Psoas muscle (tissue), 8 donors: Measurements from ENCODE around the gene PLD3. TPM values are rescaled to one million over a fixed set of nuclear protein-coding genes. Genes with fewer than 3 reads are reported as not detected.
"Not testable (repeated sequence)": the region's sequence is repeated elsewhere in the genome, so short reads cannot be mapped to it uniquely, and the experiment has no call there.

ENCODE experiments used
- ATAC-seq, 4 donors: fragments of 200-7000 bp; cut with Tn5 transposase; one replicate each; pipeline ENCODE4 v1.9.1; 2020; ENCODE audit warnings: moderate library complexity in 3 of 4, mild to moderate bottlenecking in 2 of 4
- DNase-seq, 2 donors: peaks; one replicate each; pipeline ENCODE4 v3.0.0-alpha.2; 2020
- H3K27ac ChIP-seq: fragments of 200-600 bp; one replicate; pipeline ENCODE4 v1.8.0; 2022
- H3K27me3 ChIP-seq, 3 donors: fragments of 200-600 bp in 1 of 3; one replicate each; pipeline versions ENCODE4 v1.6.1 to v1.8.0; 2013 to 2022; ENCODE audit warnings: low read length in 2 of 3, mild to moderate bottlenecking in 2 of 3, moderate library complexity in 1 of 3; ENCODE audit not compliant: insufficient read depth in 3 of 3
- H3K36me3 ChIP-seq, 2 donors: fragments of 200-600 bp in 1 of 2; one replicate each; pipeline versions ENCODE4 v1.6.1 to v1.8.0; 2013 to 2022; ENCODE audit warnings: low read depth in 1 of 2, mild to moderate bottlenecking in 1 of 2, moderate library complexity in 1 of 2; ENCODE audit not compliant: insufficient read depth in 1 of 2
- H3K4me1 ChIP-seq: fragments of 200-600 bp; one replicate; pipeline ENCODE4 v1.8.0; 2022
- H3K4me3 ChIP-seq: fragments of 200-600 bp; one replicate; pipeline ENCODE4 v1.8.0; 2022; ENCODE audit warnings: mild to moderate bottlenecking
- H3K9me3 ChIP-seq: fragments of 200-600 bp; one replicate; pipeline ENCODE4 v1.8.0; 2022
- CTCF ChIP-seq: fragments of 200-600 bp; IDR thresholded peaks from one replicate; pipeline ENCODE4 v1.8.0; 2022; ENCODE audit warnings: antibody characterized with exemption
- WGBS, 3 donors: extraction: QIAGEN DNeasy Blood & Tissue Kit; methylation state at CpG; one replicate each; pipeline versions ENCODE4 v1.1.6 to v1.1.7; 2013; 5-methylcytosine and 5-hydroxymethylcytosine counted together
- intact Hi-C, 2 donors: fragments of 100-400 bp; cut with DNase I; formaldehyde crosslinking; loops; one replicate each; pipeline versions ENCODE4 v1.11.0 to v1.14.2; 2022
- polyA plus RNA-seq, 3 donors: library from polyadenylated mRNA; stranded (reverse); fragments of 200-250 nt; gene quantifications; one replicate each; pipeline ENCODE4 v1.2.3, GENCODE V29; 2013
- total RNA-seq, 4 donors: library from RNA; stranded (reverse); fragmentation: NEBNext Ultra II Directional in 2 of 4; extraction: Animal tissue kit (Norgen Biotek cat#: 25700) in 2 of 4; gene quantifications; one replicate each; pipeline versions ENCODE4 v1.2.1 to v1.2.4, GENCODE V29; 2021 to 2023
- donor health status: healthy with polysubstance abuse.
- donor health status: DM: no; HTN: no; CAD: no; lungs with moderate emphysema.
- donor health status: Bipolar disorder and iron deficiency.
- donor health status: healthy.
- donor health status: DM: yes; HTN: yes; CAD: no.
- donor health status: DM: no; HTN: no; CAD: no.
- donor health status: DM: no; HTN: no; CAD: no.
- donor health status: DM: yes; HTN: yes; CAD: no.

Gene PLD3
- total and polyA plus RNA-seq, 7 donors, result 60.2 to 116 (median 84.2) TPM

DNA sequence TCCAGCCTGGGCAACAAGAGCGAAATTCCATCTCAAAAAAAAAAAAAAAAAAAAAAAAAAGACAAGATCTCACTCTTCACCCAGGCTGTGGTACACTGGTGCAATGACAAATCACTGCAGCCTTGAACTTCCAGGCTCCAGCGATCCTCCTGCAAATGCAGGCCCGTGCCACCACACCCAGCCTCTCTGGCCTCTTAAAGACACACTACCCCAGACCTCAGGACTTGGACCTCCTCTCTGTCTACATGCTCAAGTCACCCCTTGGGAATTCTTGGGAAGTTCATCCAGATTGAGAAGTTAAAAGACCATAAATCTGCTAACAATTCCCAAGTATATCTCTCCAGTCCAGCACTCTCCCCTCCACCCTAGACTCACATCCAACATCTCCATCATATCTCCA is 52.1 kb downstream of the PLD3 start:
- H3K36me3 ChIP-seq, result no peaks in the 10 kb centered on the region
- no peaks in the 10 kb centered on the region for H3K27me3 ChIP-seq
- H3K27ac ChIP-seq, result no peak overlapping the region
- no peaks in the 10 kb centered on the region for H3K4me1 ChIP-seq
- TF ChIP-seq CTCF, result no peak
- DNase-seq, result no peak
- no peak overlapping the region for H3K4me3 ChIP-seq
- no peak for ATAC-seq
- H3K9me3 ChIP-seq, result no peaks in the 10 kb centered on the region
- WGBS, 3 donors, result 40 to 71% (median 58%) methylated on average over 2 to 3 of the region's 3 CpGs
- intact Hi-C loops, result loop anchor here in 1 of 2 donors (5.0 kb wide), 2 partner anchors 33 to 127 kb away; no protein-coding TSS in a partner anchor

DNA sequence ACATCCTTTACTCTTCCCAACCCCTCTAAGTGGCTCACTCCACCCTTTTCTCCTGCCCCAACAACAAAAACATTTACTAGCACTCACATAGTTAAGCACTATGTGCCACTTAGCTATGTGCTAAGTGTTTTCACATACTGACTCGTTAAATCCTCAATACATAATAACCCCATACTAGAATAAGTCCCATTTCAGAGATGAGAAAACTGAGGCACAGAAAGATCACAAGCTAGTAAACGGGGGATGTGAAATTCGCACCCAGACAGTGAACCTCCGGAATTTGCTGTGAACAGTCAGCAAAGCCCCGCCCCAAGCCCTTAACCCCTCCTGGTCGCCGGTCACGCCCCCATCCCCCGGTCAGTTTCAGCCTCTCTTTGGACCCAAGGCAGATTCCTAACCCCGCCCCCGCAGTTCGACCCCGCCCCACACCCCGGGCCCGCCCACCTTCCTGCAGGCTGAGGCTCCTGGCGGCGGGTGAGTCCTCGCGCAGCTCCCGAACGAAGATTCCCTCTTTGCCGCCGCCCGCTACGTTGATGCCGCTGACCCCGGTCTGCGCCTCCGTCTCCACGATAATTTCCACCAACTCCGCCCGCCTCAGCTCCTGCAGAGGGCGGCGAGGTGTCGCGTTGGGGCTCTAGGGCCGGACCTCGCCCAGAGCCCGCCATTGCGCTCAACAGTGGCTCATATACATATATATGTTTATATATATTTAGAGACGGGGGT is 54.9 kb downstream of the PLD3 start:
- 0 to 1% (median 1%) methylated on average over 39 to 41 of the region's 41 CpGs for WGBS, 3 donors
- ATAC-seq (peak; percentile 77 to 84 (median 82)), DNase-seq (peak; percentile 91 to 92)
- H3K27ac ChIP-seq, result peak overlapping the region; percentile 80
- no peaks in the 10 kb centered on the region for H3K36me3 ChIP-seq
- no peaks in the 10 kb centered on the region for H3K9me3 ChIP-seq
- intact Hi-C loops, result loop anchor here in 1 of 2 donors (5.0 kb wide), 2 partner anchors 36 to 124 kb away; no protein-coding TSS in a partner anchor
- no peak for TF ChIP-seq CTCF
- peak overlapping the region; percentile 70 for H3K4me3 ChIP-seq
- no peaks in the 10 kb centered on the region for H3K27me3 ChIP-seq
- no peaks in the 10 kb centered on the region for H3K4me1 ChIP-seq

DNA sequence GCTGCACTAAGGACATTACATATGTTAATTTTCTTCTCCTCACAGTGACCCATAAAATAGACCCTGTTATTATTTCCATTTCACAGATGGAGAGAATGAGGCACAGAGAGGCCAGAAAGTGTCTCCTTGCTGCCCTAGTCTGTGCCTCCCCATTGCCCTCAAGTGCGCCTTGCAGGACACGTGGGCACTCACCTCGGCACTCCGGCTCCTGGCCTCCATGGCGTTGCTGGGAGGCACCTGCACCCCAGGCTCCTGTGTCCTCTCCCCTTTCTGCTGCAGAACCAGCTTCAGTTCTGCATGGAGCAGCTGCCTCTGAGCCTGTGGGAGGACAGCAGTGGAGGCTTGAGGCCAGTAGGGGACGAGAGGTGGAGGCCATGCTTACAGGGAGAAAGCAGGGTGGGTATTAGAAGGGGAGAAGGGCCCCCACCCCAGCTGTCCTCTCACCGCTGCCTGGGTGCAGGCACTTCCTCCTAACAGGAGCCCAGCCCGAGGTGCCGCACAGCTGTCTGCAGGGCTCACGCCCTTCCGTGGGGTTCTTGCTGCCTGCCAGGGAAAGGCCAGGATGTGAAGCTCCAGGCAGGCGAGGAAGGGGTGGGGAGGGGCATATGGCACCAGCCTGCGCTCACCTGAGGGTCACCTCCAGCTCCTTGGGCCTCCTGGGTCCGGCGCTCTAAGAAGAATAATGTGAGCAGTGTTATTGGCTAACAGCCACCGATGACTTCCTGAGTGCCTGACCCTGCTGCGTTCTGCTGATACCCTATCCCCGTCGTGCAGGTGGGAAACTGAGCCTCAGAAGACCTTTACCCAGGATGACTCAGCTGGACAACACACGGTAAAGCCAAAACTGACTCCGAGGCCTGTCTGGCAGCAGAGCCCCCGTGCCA is 59.5 kb downstream of the PLD3 start:
- no peak for TF ChIP-seq CTCF
- Histone ChIP-seq H3K9me3 (no peaks in the 10 kb centered on the region), H3K36me3 (no peaks in the 10 kb centered on the region), H3K27me3 (no peaks in the 10 kb centered on the region), H3K4me1 (peaks cover 17% of the 10 kb centered on the region), H3K4me3 (no peak overlapping the region), H3K27ac (no peak overlapping the region)
- intact Hi-C loops, result no loop called here
- WGBS, 3 donors, result 48 to 58% (median 53%) methylated on average over 22 of the region's 22 CpGs
- no peak for DNase-seq
- no peak for ATAC-seq

- H3K27me3 ChIP-seq, H3K9me3 ChIP-seq, DNase-seq, H3K4me3 ChIP-seq, ATAC-seq, intact Hi-C loops, H3K36me3 ChIP-seq, H3K27ac ChIP-seq: not testable (repeated sequence)
- 74 to 89% (median 76%) methylated on average over 8 of the region's 8 CpGs for WGBS, 3 donors
- H3K4me1 ChIP-seq, result peaks cover 17% of the 10 kb centered on the region
Observed at GRCh38 chr19:40408598-40408925, 60.1 kb downstream of the PLD3 start.

DNA sequence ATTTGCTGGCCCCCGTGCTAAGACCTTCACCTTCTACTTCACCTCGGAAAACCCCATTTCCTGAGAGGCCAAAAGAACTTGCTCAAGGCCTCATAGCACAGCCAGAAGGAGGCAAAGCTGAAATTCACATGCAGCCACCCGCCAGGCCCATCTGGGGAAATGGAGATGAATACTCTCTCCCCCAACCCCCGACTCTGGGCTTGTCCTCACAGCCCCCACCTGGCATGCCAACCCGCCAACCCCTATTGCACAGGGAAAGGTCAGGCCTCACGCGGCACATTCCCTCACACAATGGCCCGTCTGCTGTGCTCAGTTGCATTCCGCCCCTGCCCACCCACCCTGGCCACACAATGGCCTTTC is 61.5 kb downstream of the PLD3 start:
- Histone ChIP-seq H3K9me3 (no peaks in the 10 kb centered on the region), H3K36me3 (no peaks in the 10 kb centered on the region), H3K4me1 (peaks cover 20% of the 10 kb centered on the region), H3K27me3 (no peaks in the 10 kb centered on the region), H3K27ac (peak overlapping the region; percentile 92), H3K4me3 (no peak overlapping the region)
- WGBS, 3 donors, result 72 to 76% (median 75%) methylated on average over 7 to 9 of the region's 9 CpGs
- DNase-seq (no peak), ATAC-seq (no peak)
- TF ChIP-seq CTCF, result no peak
- intact Hi-C loops, result loop anchor here in 1 of 2 donors (5.0 kb wide), 1 partner anchor 68 kb away; no protein-coding TSS in a partner anchor
